Activated T-helper 17 cell treated with anti-CD3 and anti-CD28 coated beads, Interleukin-2, amount 50 U/mL, for 72 hours (primary cell): Measurements from ENCODE around the gene PHAF1. TPM values are rescaled to one million over a fixed set of nuclear protein-coding genes. Genes with fewer than 3 reads are reported as not detected.

Experiments used
- ATAC-seq: fragments of 150-1000 bp; cut with Tn5 transposase; replicated peaks from 2 replicates; pipeline ENCODE4 v1.10.0; 2021; ENCODE audit warnings: mild to moderate bottlenecking, moderate library complexity
- H3K27ac Mint-ChIP-seq: one replicate; pipeline ENCODE4 v1.8.0; 2022; ENCODE audit warnings: mixed read lengths
- H3K27me3 Mint-ChIP-seq: one replicate; pipeline ENCODE4 v1.8.0; 2022; ENCODE audit warnings: mixed read lengths
- H3K36me3 Mint-ChIP-seq: one replicate; pipeline ENCODE4 v1.8.0; 2022; ENCODE audit warnings: low read depth, mild to moderate bottlenecking, mixed read lengths
- H3K4me1 Mint-ChIP-seq: one replicate; pipeline ENCODE4 v1.8.0; 2022; ENCODE audit warnings: mixed read lengths
- H3K4me3 Mint-ChIP-seq: one replicate; pipeline ENCODE4 v1.8.0; 2022; ENCODE audit warnings: mild to moderate bottlenecking, mixed read lengths
- H3K9me3 Mint-ChIP-seq: one replicate; pipeline ENCODE4 v1.8.0; 2022; ENCODE audit warnings: mixed read lengths
- total RNA-seq, 2 donors: library from RNA; stranded (reverse); gene quantifications; one replicate each; pipeline ENCODE4 v1.2.3, GENCODE V29; 2022

The PHAF1 gene
- total RNA-seq, 2 donors from 2014 or later = 14.8 to 18.0 TPM

GRCh38 chr16:67091906-67092566 lies 17.7 kb upstream of the PHAF1 start:
- Mint-ChIP-seq H3K4me1 (peaks cover 10% of the 10 kb centered on the region), H3K27ac (peak overlapping the region; percentile 67), H3K9me3 (no peaks in the 10 kb centered on the region), H3K27me3 (no peaks in the 10 kb centered on the region), H3K36me3 (peaks cover 66% of the 10 kb centered on the region), H3K4me3 (no peak overlapping the region)
- peak; percentile 89 for ATAC-seq

- peaks cover 10% of the 10 kb centered on the region for H3K4me1 Mint-ChIP-seq
- no peaks in the 10 kb centered on the region for H3K27me3 Mint-ChIP-seq
- peak overlapping the region; percentile 72 for H3K27ac Mint-ChIP-seq
- peaks cover 59% of the 10 kb centered on the region for H3K36me3 Mint-ChIP-seq
- H3K4me3 Mint-ChIP-seq = no peak overlapping the region
- ATAC-seq = no peak
- no peaks in the 10 kb centered on the region for H3K9me3 Mint-ChIP-seq
These were observed 16.5 kb upstream of the PHAF1 start for GRCh38 chr16:67093098-67093726.

GRCh38 chr16:67098599-67098998 lies 11.1 kb upstream of the PHAF1 start:
- no peak for ATAC-seq
- no peak overlapping the region for H3K27ac Mint-ChIP-seq
- no peak overlapping the region for H3K4me3 Mint-ChIP-seq
- peaks cover 49% of the 10 kb centered on the region for H3K36me3 Mint-ChIP-seq
- H3K4me1 Mint-ChIP-seq = peaks cover 14% of the 10 kb centered on the region
- no peaks in the 10 kb centered on the region for H3K9me3 Mint-ChIP-seq
- H3K27me3 Mint-ChIP-seq = no peaks in the 10 kb centered on the region

GRCh38 chr16:67100569-67101310 lies 9.0 kb upstream of the PHAF1 start:
- H3K27ac Mint-ChIP-seq = peak overlapping the region; percentile 86

GRCh38 chr16:67101311-67102082 lies 8.2 kb upstream of the PHAF1 start:
- H3K4me1 Mint-ChIP-seq = peaks cover 14% of the 10 kb centered on the region
- H3K36me3 Mint-ChIP-seq = peaks cover 36% of the 10 kb centered on the region
- peak overlapping the region; percentile 86 for H3K27ac Mint-ChIP-seq
- no peaks in the 10 kb centered on the region for H3K9me3 Mint-ChIP-seq
- peak overlapping the region; percentile 20 for H3K4me3 Mint-ChIP-seq
- ATAC-seq = peak; percentile 97
- H3K27me3 Mint-ChIP-seq = no peaks in the 10 kb centered on the region

More at GRCh38 chr16:67100569-67101310, 9.0 kb upstream of the PHAF1 start:
- ATAC-seq = peak; percentile 16
- H3K4me1 Mint-ChIP-seq = peaks cover 14% of the 10 kb centered on the region
- H3K4me3 Mint-ChIP-seq = peak overlapping the region; percentile 20
- peaks cover 36% of the 10 kb centered on the region for H3K36me3 Mint-ChIP-seq
- no peaks in the 10 kb centered on the region for H3K9me3 Mint-ChIP-seq
- H3K27me3 Mint-ChIP-seq = no peaks in the 10 kb centered on the region

- H3K27me3 Mint-ChIP-seq = no peaks in the 10 kb centered on the region
- H3K36me3 Mint-ChIP-seq = peaks cover 29% of the 10 kb centered on the region
- no peak for ATAC-seq
- H3K4me3 Mint-ChIP-seq = no peak overlapping the region
- peaks cover 14% of the 10 kb centered on the region for H3K4me1 Mint-ChIP-seq
- H3K9me3 Mint-ChIP-seq = no peaks in the 10 kb centered on the region
- H3K27ac Mint-ChIP-seq = peak overlapping the region; percentile 44
These were observed 5.7 kb upstream of the PHAF1 start for GRCh38 chr16:67104061-67104460.

GRCh38 chr16:67104845-67105244 lies 4.9 kb upstream of the PHAF1 start:
- H3K27ac Mint-ChIP-seq = no peak overlapping the region
- no peaks in the 10 kb centered on the region for H3K9me3 Mint-ChIP-seq
- no peak overlapping the region for H3K4me3 Mint-ChIP-seq
- H3K36me3 Mint-ChIP-seq = peaks cover 22% of the 10 kb centered on the region
- no peak for ATAC-seq
- H3K27me3 Mint-ChIP-seq = no peaks in the 10 kb centered on the region
- H3K4me1 Mint-ChIP-seq = peaks cover 14% of the 10 kb centered on the region

GRCh38 chr16:67105246-67105645 lies 4.5 kb upstream of the PHAF1 start:
- ATAC-seq = no peak
- H3K4me1 Mint-ChIP-seq = peaks cover 14% of the 10 kb centered on the region
- H3K27me3 Mint-ChIP-seq = no peaks in the 10 kb centered on the region
- no peak overlapping the region for H3K27ac Mint-ChIP-seq
- H3K9me3 Mint-ChIP-seq = no peaks in the 10 kb centered on the region
- H3K36me3 Mint-ChIP-seq = peaks cover 20% of the 10 kb centered on the region
- no peak overlapping the region for H3K4me3 Mint-ChIP-seq

- H3K4me3 Mint-ChIP-seq = no peak overlapping the region
These were observed 3.9 kb upstream of the PHAF1 start for GRCh38 chr16:67105881-67106280.

GRCh38 chr16:67108489-67108888 lies 1.3 kb upstream of the PHAF1 start:
- peaks cover 19% of the 10 kb centered on the region for H3K36me3 Mint-ChIP-seq
- H3K9me3 Mint-ChIP-seq = no peaks in the 10 kb centered on the region
- peak overlapping the region; percentile 94 for H3K4me3 Mint-ChIP-seq
- H3K4me1 Mint-ChIP-seq = no peaks in the 10 kb centered on the region
- no peaks in the 10 kb centered on the region for H3K27me3 Mint-ChIP-seq
- no peak overlapping the region for H3K27ac Mint-ChIP-seq
- no peak for ATAC-seq

More at GRCh38 chr16:67105881-67106280, 3.9 kb upstream of the PHAF1 start:
- Mint-ChIP-seq H3K4me1 (peaks cover 10% of the 10 kb centered on the region), H3K36me3 (peaks cover 17% of the 10 kb centered on the region), H3K27me3 (no peaks in the 10 kb centered on the region), H3K27ac (peak overlapping the region; percentile 66), H3K9me3 (no peaks in the 10 kb centered on the region)
- no peak for ATAC-seq

GRCh38 chr16:67108931-67109406 lies 772 bp upstream of the PHAF1 start:
- Mint-ChIP-seq H3K4me3 (peak overlapping the region; percentile 94), H3K27me3 (no peaks in the 10 kb centered on the region), H3K9me3 (no peaks in the 10 kb centered on the region), H3K36me3 (peaks cover 19% of the 10 kb centered on the region), H3K27ac (peak overlapping the region; percentile 88), H3K4me1 (no peaks in the 10 kb centered on the region)
- no peak for ATAC-seq

GRCh38 chr16:67111951-67112444 lies 2.3 kb downstream of the PHAF1 start:
- peak overlapping the region; percentile 94 for H3K4me3 Mint-ChIP-seq
- no peak for ATAC-seq
- peaks cover 25% of the 10 kb centered on the region for H3K36me3 Mint-ChIP-seq
- H3K9me3 Mint-ChIP-seq = no peaks in the 10 kb centered on the region
- H3K4me1 Mint-ChIP-seq = peaks cover 15% of the 10 kb centered on the region
- H3K27me3 Mint-ChIP-seq = no peaks in the 10 kb centered on the region
- peak overlapping the region; percentile 7 for H3K27ac Mint-ChIP-seq

GRCh38 chr16:67112591-67113399 lies 3.1 kb downstream of the PHAF1 start:
- ATAC-seq = no peak
- Mint-ChIP-seq H3K27me3 (no peaks in the 10 kb centered on the region), H3K4me3 (no peak overlapping the region), H3K27ac (peak overlapping the region; percentile 7), H3K36me3 (peaks cover 25% of the 10 kb centered on the region), H3K4me1 (peaks cover 15% of the 10 kb centered on the region), H3K9me3 (no peaks in the 10 kb centered on the region)
